GM12878 (cell line): Measurements from ENCODE around the gene YDJC. TPM values are rescaled to one million over a fixed set of nuclear protein-coding genes. Genes with fewer than 3 reads are reported as not detected.

Experiments used
- ATAC-seq: fragments of 200-7000 bp; cut with Tn5 transposase; 3 replicates; pipeline ENCODE4 v1.9.1; 2020; ENCODE audit warnings: mild to moderate bottlenecking, moderate library complexity
- BruUV-seq: library from RNA; stranded (reverse); fragments of 400-500 nt; replicated peaks from 2 replicates; lab custom pipeline; 2021; lab: Mats Ljungman, UMichigan
- CTCF ChIA-PET: fragments of 300-600 bp; sonication (Branson Sonifier 250); formaldehyde crosslinking; extraction: SDS; loops from one replicate; lab custom pipeline; 2021; ENCODE audit warnings: inconsistent platforms; lab: Yijun Ruan, JAX
- POLR2A ChIA-PET: fragments of 350-600 bp; formaldehyde crosslinking; extraction: SDS; loops from one replicate; lab custom pipeline; 2021; ENCODE audit warnings: inconsistent platforms; lab: Charles Lee
- RAD21 ChIA-PET: fragments of 300-600 bp; sonication (Branson Sonifier 250); formaldehyde crosslinking; loops from one replicate; lab custom pipeline; 2023; ENCODE audit warnings: antibody characterized with exemption; ENCODE audit not compliant: unreplicated experiment; lab: Charles Lee
- SMC1A ChIA-PET: fragments of 300-600 bp; sonication (Branson Sonifier 250); formaldehyde crosslinking; loops from one replicate; lab custom pipeline; 2023; ENCODE audit not compliant: unreplicated experiment, uncharacterized antibody; lab: Charles Lee
- DNase-seq: peaks from one replicate; pipeline ENCODE4 v3.0.0-alpha.2; 2011; ENCODE audit warnings: low read depth, low spot score
- FAIRE-seq: peaks from 3 replicates; lab custom pipeline; 2011; peaks lifted over from hg19 to GRCh38; lab: Jason Lieb, UNC
- H2AFZ ChIP-seq: 2 replicates; pipeline ENCODE4 v1.6.0; 2011; ENCODE audit warnings: low read depth, low read length, control low read depth; ENCODE audit not compliant: control insufficient read depth
- H3K27ac ChIP-seq: 2 replicates; pipeline ENCODE4 v1.5.1; 2011; ENCODE audit warnings: control low read depth; ENCODE audit not compliant: control insufficient read depth, insufficient read depth
- H3K27me3 ChIP-seq, 2 experiments: replicated peaks in 1 of 2; 2 replicates each; pipeline versions ENCODE4 v1.6.0 to v1.6.1; 2011; ENCODE audit warnings: low read length in 1 of 2; ENCODE audit not compliant: control insufficient read depth in 2 of 2, insufficient read depth in 2 of 2
- H3K36me3 ChIP-seq, 2 experiments: 2 replicates each; pipeline ENCODE4 v1.5.1; 2011; ENCODE audit warnings: low read length in 1 of 2; ENCODE audit not compliant: control insufficient read depth in 2 of 2, insufficient read depth in 2 of 2
- H3K4me1 ChIP-seq: 2 replicates; pipeline ENCODE4 v1.6.1; 2011; ENCODE audit warnings: mild to moderate bottlenecking, low read length, moderate library complexity, mixed read lengths; ENCODE audit not compliant: control insufficient read depth, insufficient read depth
- H3K4me2 ChIP-seq: 2 replicates; pipeline ENCODE4 v1.6.0; 2011; ENCODE audit warnings: control low read depth; ENCODE audit not compliant: control insufficient read depth, insufficient read depth
- H3K4me3 ChIP-seq: fragments of 200-600 bp; sonication (generic); 2 replicates; pipeline ENCODE4 v1.5.1; 2016
- H3K79me2 ChIP-seq: 2 replicates; pipeline ENCODE4 v1.6.0; 2011; ENCODE audit warnings: low read length; ENCODE audit not compliant: control insufficient read depth, insufficient read depth
- H3K9ac ChIP-seq: 2 replicates; pipeline ENCODE4 v1.8.0; 2011; ENCODE audit warnings: low read length, control low read depth, mixed read lengths; ENCODE audit not compliant: control insufficient read depth, insufficient read depth
- H3K9me3 ChIP-seq: replicated peaks from 3 replicates; pipeline ENCODE4 v1.5.1; 2011; ENCODE audit warnings: mild to moderate bottlenecking, low read length; ENCODE audit not compliant: control insufficient read depth, insufficient read depth
- H4K20me1 ChIP-seq: 2 replicates; pipeline ENCODE4 v1.6.0; 2011; ENCODE audit not compliant: control insufficient read depth, insufficient read depth
- E2F4 ChIP-seq: IDR thresholded peaks from 2 replicates; pipeline ENCODE4 v1.6.1; 2012; ENCODE audit warnings: low read depth, low read length, improper control_type of control experiment
- HCFC1 ChIP-seq: fragments of 150-350 bp; IDR thresholded peaks from 2 replicates; pipeline ENCODE4 v1.6.1; 2014; ENCODE audit warnings: low read length
- MEF2A ChIP-seq: IDR thresholded peaks from 2 replicates; pipeline ENCODE4 v1.6.1; 2011; ENCODE audit warnings: low read depth, mild to moderate bottlenecking, low read length, moderate library complexity; ENCODE audit not compliant: insufficient read depth
- RB1 ChIP-seq: fragments of 450-650 bp; formaldehyde crosslinking; IDR thresholded peaks from 2 replicates; pipeline ENCODE4 v1.6.1; 2017; ENCODE audit warnings: mild to moderate bottlenecking, borderline replicate concordance
- RCOR1 ChIP-seq: conservative IDR thresholded peaks from 2 replicates; pipeline ENCODE4 v1.6.1; 2012; ENCODE audit warnings: low read depth, low read length, improper control_type of control experiment
- REST ChIP-seq: IDR thresholded peaks from 2 replicates; pipeline ENCODE4 v1.6.1; 2012; ENCODE audit warnings: mild to moderate bottlenecking, low read depth, low read length
- STAT3 ChIP-seq: IDR thresholded peaks from 2 replicates; pipeline ENCODE4 v1.6.1; 2011; ENCODE audit warnings: low read depth, low read length, improper control_type of control experiment
- SUPT20H ChIP-seq: IDR thresholded peaks from 2 replicates; pipeline ENCODE4 v1.6.1; 2011; ENCODE audit warnings: low read depth, mild to moderate bottlenecking, low read length, moderate library complexity, borderline replicate concordance; ENCODE audit not compliant: control insufficient read depth
- ZNF207 ChIP-seq: fragments of 450-650 bp; IDR thresholded peaks from 2 replicates; pipeline ENCODE4 v1.6.1; 2014; ENCODE audit warnings: antibody characterized with exemption, mild to moderate bottlenecking, borderline replicate concordance
- ZNF217 ChIP-seq: fragments of 450-650 bp; IDR thresholded peaks from 2 replicates; pipeline ENCODE4 v1.6.1; 2017; ENCODE audit warnings: antibody characterized with exemption, mild to moderate bottlenecking
- WGBS: methylation state at CpG from one replicate; pipeline ENCODE4 v1.1.6; 2016; ENCODE audit warnings: low lambda C conversion rate; ENCODE audit not compliant: insufficient replicate concordance, insufficient coverage; ENCODE audit errors: missing lambda C conversion rate; 5-methylcytosine and 5-hydroxymethylcytosine counted together
- in situ Hi-C: fragments of 300-500 bp; cut with MboI; formaldehyde crosslinking; loops from 9 replicates; pipeline ENCODE4 v1.14.3; 2018; ENCODE audit warnings: mixed read lengths
- intact Hi-C: fragments of 100-400 bp; cut with micrococcal nuclease; formaldehyde crosslinking; loops from one replicate; pipeline ENCODE4 v1.14.2; 2022; ENCODE audit not compliant: unreplicated experiment
- polyA plus RNA-seq, 11 experiments: library from polyadenylated mRNA; depleted of rRNA in 4 of 11; unstranded in 6 of 11; stranded (reverse) in 5 of 11; fragments of >200 nt; fragmentation: Nextera tagmentation in 4 of 11; fragmentation: Illumina TruSeq in 1 of 11; extraction: Ambion mirVana in 4 of 11; extraction: Trizol in 1 of 11; gene quantifications; 1 replicate in 1 of 11; 2 replicates in 10 of 11; pipeline versions ENCODE4 v1.2.1 to v1.2.3, GENCODE V29; 2011 to 2016; ENCODE audit warnings: inconsistent platforms in 2 of 11, missing spikeins in 2 of 11, low read depth in 1 of 11
- total RNA-seq, 4 experiments: library from RNA; depleted of rRNA in 3 of 4; stranded (reverse); fragments of >200 nt in 3 of 4; fragmentation: Illumina TruSeq in 1 of 4; extraction: Trizol in 1 of 4; gene quantifications; 2 replicates each; pipeline versions ENCODE4 v1.2.1 to v1.2.3, GENCODE V29; 2013 to 2021
- TF ChIP-seq, protein P1 (sequence below): fragments of 150-350 bp; IDR thresholded peaks from 2 replicates; pipeline ENCODE4 v1.6.1; 2014; ENCODE audit warnings: mild to moderate bottlenecking, low read depth, low read length
- TF ChIP-seq, protein P2 (sequence below): fragments of 450-650 bp; IDR thresholded peaks from 2 replicates; pipeline ENCODE4 v1.6.1; 2016; ENCODE audit warnings: mild to moderate bottlenecking, moderate library complexity, borderline replicate concordance

The YDJC gene
- total and polyA plus RNA-seq, 10 of the 15 experiments (the other 5 are each of a cell fraction or from before 2014, with no cell fraction given) = 1.00 to 77.6 (median 38.4) TPM

DNA sequence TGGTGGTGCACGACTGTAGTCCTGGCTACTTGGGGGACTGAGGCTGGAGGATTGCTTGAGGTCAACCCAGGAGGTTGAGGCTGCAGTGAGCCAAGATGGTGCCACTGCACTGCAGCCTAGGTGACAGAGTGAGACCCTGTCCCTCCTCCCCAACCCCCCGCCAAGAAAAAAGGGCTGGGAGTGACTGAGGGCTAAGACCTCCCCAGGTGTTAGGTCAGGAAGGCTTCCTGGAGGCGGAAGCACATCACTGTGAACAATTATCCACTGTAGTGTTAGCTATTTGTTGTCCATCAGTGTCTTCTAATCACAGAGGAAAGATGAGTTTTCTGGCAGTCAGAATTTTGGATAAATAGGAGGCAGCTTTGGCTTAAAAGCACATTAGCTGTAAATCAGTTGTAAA is 8.8 kb downstream of the YDJC start:
- RAD21 ChIA-PET = no interaction called here
- no peak overlapping the region for H3K9ac ChIP-seq
- no peak for FAIRE-seq
- TF ChIP-seq STAT3 = no peak
- TF ChIP-seq RB1 = no peak
- no peak for TF ChIP-seq ZNF207
- TF ChIP-seq MEF2A = no peak
- TF ChIP-seq RCOR1 = no peak
- no peak for TF ChIP-seq REST
- TF ChIP-seq, protein P1, sequence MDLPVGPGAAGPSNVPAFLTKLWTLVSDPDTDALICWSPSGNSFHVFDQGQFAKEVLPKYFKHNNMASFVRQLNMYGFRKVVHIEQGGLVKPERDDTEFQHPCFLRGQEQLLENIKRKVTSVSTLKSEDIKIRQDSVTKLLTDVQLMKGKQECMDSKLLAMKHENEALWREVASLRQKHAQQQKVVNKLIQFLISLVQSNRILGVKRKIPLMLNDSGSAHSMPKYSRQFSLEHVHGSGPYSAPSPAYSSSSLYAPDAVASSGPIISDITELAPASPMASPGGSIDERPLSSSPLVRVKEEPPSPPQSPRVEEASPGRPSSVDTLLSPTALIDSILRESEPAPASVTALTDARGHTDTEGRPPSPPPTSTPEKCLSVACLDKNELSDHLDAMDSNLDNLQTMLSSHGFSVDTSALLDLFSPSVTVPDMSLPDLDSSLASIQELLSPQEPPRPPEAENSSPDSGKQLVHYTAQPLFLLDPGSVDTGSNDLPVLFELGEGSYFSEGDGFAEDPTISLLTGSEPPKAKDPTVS = no peak
- TF ChIP-seq HCFC1 = no peak
- TF ChIP-seq, protein P2, sequence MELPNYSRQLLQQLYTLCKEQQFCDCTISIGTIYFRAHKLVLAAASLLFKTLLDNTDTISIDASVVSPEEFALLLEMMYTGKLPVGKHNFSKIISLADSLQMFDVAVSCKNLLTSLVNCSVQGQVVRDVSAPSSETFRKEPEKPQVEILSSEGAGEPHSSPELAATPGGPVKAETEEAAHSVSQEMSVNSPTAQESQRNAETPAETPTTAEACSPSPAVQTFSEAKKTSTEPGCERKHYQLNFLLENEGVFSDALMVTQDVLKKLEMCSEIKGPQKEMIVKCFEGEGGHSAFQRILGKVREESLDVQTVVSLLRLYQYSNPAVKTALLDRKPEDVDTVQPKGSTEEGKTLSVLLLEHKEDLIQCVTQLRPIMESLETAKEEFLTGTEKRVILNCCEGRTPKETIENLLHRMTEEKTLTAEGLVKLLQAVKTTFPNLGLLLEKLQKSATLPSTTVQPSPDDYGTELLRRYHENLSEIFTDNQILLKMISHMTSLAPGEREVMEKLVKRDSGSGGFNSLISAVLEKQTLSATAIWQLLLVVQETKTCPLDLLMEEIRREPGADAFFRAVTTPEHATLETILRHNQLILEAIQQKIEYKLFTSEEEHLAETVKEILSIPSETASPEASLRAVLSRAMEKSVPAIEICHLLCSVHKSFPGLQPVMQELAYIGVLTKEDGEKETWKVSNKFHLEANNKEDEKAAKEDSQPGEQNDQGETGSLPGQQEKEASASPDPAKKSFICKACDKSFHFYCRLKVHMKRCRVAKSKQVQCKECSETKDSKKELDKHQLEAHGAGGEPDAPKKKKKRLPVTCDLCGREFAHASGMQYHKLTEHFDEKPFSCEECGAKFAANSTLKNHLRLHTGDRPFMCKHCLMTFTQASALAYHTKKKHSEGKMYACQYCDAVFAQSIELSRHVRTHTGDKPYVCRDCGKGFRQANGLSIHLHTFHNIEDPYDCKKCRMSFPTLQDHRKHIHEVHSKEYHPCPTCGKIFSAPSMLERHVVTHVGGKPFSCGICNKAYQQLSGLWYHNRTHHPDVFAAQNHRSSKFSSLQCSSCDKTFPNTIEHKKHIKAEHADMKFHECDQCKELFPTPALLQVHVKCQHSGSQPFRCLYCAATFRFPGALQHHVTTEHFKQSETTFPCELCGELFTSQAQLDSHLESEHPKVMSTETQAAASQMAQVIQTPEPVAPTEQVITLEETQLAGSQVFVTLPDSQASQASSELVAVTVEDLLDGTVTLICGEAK = no peak
- no peak for TF ChIP-seq E2F4
- no peak for TF ChIP-seq SUPT20H
- TF ChIP-seq ZNF217 = no peak

More for the DNA sequence above, 8.8 kb downstream of the YDJC start:
- Histone ChIP-seq H3K27me3 (no peaks in the 10 kb centered on the region), H3K79me2 (no peaks in the 10 kb centered on the region; the same call in none of the 2 replicates), H4K20me1 (peaks cover 7% of the 10 kb centered on the region), H3K27ac (no peak overlapping the region), H3K9me3 (no peaks in the 10 kb centered on the region), H3K4me2 (no peak overlapping the region), H3K4me1 (no peaks in the 10 kb centered on the region), H2AFZ (no peak overlapping the region), H3K4me3 (no peak overlapping the region), H3K36me3 (peaks cover 7 to 27% of the 10 kb centered on the region in 2 experiments; a peak in 3 of 4 replicates)
- 46% methylated on average over 3 of the region's 3 CpGs for WGBS
- ATAC-seq (no peak), DNase-seq (no peak)
- no TSS peak for BruUV-seq
- SMC1A ChIA-PET = no interaction called here
- CTCF ChIA-PET = interaction anchor here (1.9 kb wide), 1 partner anchor 8 kb away, joined by 6 read pairs; the partner anchor contains the start of gene YDJC
- in situ Hi-C loops (no loop called here), intact Hi-C loops (no loop called here)
- POLR2A ChIA-PET = no interaction called here
